NB4 (cell line): ENCODE data around the gene GPC3.

Source experiments
- DNase-seq: peaks from one replicate; pipeline ENCODE4 v3.0.0; 2010; ENCODE audit warnings: low read depth
- H3K4me3 ChIP-seq: one replicate; pipeline ENCODE4 v1.5.1; 2011; ENCODE audit warnings: mild to moderate bottlenecking, low read depth, low read length, moderate library complexity
- MYC ChIP-seq: IDR thresholded peaks from 2 replicates; pipeline ENCODE4 v1.6.1; 2011; ENCODE audit warnings: low read depth, low read length
- POLR2A ChIP-seq: IDR thresholded peaks from 2 replicates; pipeline ENCODE4 v1.6.1; 2011; ENCODE audit warnings: mild to moderate bottlenecking; ENCODE audit not compliant: insufficient read length; ENCODE audit errors: extremely low read depth
- TF ChIP-seq, protein P1 (sequence below): IDR thresholded peaks from 2 replicates; pipeline ENCODE4 v1.6.1; 2011; ENCODE audit warnings: low read depth, low read length
- TF ChIP-seq, protein P2 (sequence below): IDR thresholded peaks from one replicate; pipeline ENCODE4 v1.5.1; 2012; ENCODE audit warnings: low read depth, low read length

Gene GPC3

DNA sequence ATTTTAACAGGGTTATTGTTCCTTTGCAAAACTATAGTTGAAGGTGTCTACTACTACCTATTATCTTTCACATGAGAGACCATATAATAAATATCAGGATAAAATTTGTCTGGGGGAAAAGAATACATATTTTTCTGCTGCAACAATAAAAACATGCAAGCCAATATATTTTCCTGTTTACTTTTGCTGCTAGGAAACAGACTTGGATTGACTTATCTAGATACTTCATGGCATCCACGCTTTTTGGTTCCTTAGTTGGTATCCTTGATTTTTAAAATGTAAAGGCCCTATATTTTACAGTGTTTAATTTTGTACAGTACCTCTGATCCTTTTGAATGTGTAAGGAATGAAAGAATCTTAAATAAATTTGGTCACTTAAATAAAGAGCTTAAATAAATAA is 150.6 kb downstream of the GPC3 start:
- DNase-seq, result no peak
- TF ChIP-seq POLR2A (no peak), MYC (no peak)

DNA sequence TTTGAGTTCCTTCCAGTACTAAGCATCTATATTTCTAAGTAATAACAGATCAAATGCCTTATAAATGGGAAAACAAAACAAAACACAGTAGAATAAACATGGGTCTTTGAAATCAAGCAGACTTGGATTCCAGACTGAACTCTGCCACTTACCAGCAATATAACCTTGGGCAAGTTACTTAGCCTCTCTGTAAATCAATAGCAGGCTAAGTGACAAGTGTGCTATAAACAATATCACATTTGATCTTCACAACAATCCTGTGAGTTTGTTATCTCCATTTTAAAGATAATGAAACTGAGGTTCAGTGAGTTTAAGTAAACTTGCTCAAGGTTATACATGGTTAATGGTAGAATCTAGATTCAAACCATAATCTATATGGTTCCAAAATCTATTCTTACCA is 165.8 kb downstream of the GPC3 start:
- TF ChIP-seq MYC (no peak), POLR2A (no peak)
- TF ChIP-seq, protein P1, sequence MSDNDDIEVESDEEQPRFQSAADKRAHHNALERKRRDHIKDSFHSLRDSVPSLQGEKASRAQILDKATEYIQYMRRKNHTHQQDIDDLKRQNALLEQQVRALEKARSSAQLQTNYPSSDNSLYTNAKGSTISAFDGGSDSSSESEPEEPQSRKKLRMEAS, result no peak
- TF ChIP-seq, protein P2, sequence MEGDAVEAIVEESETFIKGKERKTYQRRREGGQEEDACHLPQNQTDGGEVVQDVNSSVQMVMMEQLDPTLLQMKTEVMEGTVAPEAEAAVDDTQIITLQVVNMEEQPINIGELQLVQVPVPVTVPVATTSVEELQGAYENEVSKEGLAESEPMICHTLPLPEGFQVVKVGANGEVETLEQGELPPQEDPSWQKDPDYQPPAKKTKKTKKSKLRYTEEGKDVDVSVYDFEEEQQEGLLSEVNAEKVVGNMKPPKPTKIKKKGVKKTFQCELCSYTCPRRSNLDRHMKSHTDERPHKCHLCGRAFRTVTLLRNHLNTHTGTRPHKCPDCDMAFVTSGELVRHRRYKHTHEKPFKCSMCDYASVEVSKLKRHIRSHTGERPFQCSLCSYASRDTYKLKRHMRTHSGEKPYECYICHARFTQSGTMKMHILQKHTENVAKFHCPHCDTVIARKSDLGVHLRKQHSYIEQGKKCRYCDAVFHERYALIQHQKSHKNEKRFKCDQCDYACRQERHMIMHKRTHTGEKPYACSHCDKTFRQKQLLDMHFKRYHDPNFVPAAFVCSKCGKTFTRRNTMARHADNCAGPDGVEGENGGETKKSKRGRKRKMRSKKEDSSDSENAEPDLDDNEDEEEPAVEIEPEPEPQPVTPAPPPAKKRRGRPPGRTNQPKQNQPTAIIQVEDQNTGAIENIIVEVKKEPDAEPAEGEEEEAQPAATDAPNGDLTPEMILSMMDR, result no peak
- DNase-seq, result no peak
- H3K4me3 ChIP-seq, result no peak overlapping the region

More for the DNA sequence above, 150.6 kb downstream of the GPC3 start:
- H3K4me3 ChIP-seq, result no peak overlapping the region

DNA sequence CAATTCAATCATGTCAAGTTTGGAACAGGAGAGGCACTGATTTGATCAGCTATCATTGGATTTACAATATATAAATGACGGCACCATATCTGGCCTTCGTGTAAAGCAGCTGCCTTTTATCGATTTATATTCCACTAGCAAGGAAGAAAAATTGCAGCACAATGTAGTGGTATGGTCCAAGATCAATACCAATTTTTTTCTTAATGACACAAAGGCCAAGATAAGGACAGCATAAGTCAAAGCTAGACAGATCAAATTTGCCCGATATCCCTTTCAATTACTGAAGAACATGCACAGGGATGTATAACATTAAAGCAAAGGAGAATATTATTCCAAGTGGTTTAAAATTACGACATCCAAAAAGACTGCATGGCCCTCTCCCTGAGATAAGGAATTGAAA is 167.4 kb downstream of the GPC3 start:
- H3K4me3 ChIP-seq, result no peak overlapping the region
- TF ChIP-seq, protein P2, result no peak
- no peak for TF ChIP-seq MYC
- TF ChIP-seq, protein P1, result no peak
- no peak for TF ChIP-seq POLR2A
- DNase-seq, result no peak

DNA sequence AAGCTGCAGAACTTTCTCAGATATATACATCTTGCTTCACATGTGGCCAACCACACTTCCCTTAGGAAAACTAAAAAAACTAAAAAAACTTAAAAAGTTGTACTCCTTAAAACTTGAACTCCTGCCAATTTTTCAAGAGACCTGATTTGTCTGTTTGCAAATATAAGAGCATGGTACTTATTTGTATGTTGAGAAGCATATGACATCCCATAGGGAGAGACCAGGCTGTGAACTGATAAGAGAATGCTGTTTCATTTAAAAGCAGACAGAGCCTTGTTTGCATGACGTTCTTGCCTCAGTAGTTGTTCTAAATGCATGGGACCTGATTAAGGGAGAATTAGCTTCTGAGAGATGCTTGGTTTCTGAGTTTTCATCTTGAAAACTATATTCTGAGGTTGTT is 169.9 kb downstream of the GPC3 start:
- no peak overlapping the region for H3K4me3 ChIP-seq
- DNase-seq, result no peak
- TF ChIP-seq, protein P1, result no peak
- TF ChIP-seq, protein P2, result no peak
- TF ChIP-seq MYC (no peak), POLR2A (no peak)

DNA sequence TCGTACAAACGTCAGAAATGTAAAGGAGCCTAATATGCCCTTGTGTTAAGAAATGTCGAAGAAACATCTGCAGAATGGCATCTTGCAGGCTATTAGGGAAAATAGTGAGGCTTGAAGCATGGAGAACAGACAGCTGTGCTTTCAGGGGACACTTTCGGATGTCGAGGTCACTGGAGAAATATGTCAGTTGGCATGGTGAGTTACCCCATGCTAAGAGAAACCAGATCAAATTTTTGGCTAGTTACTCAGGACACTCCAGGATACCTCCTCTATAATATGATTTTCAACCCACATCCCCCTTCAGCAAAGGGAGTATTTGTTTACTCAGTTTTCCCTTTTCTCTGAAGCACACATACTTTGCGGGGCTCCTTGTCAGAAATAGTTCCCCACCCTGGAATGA is 171.4 kb downstream of the GPC3 start:
- no peak for DNase-seq
- H3K4me3 ChIP-seq, result no peak overlapping the region
- TF ChIP-seq MYC (no peak), POLR2A (no peak)
- TF ChIP-seq, protein P1, result no peak
- TF ChIP-seq, protein P2, result no peak

DNA sequence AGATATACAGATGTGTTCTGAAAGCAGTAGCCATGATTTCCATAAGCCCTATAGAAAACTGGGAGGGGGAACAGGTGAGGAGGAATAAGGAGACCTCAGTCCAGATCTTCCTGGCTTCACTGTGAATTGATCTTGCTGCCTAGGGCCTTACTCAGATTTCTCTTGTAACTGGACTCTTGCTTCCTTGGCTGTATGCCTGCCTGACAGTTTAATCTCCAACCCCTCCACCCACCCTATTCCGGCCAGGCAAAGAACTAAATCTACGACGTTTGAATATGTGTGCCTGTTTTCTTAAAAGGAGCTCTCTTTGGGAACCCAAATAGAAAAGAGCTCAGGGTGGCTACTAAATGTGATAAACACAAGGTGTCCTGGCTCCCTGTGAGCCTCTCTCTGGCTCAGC is 173.0 kb downstream of the GPC3 start:
- no peak for DNase-seq
- TF ChIP-seq, protein P2, result no peak
- TF ChIP-seq POLR2A (no peak), MYC (no peak)
- TF ChIP-seq, protein P1, result no peak
- no peak overlapping the region for H3K4me3 ChIP-seq

DNA sequence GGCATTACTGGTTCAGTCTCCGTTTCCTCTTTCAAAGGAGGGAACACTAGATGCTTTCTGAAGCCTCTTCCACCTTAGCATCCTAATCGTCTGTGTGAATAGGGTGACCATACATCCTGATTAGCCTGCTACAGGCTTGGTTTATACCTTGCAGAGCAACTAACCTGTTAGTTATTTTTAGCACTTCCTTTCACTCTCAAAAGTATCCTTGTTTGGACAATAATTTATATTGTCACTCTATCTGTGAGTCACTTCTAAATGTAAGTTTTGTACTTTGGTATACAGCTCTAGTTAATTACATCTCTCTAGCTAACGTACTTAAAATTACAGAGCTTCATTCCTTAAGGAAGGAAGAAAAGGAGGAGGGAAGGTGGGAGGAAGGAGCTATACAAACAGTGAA is 174.5 kb downstream of the GPC3 start:
- no peak for DNase-seq
- no peak overlapping the region for H3K4me3 ChIP-seq
- TF ChIP-seq, protein P1, result no peak
- TF ChIP-seq MYC, result no peak
- TF ChIP-seq, protein P2, result no peak
- TF ChIP-seq POLR2A, result no peak
